Mesothelial cell of epicardium (in vitro differentiated cells): ENCODE results near the gene GTPBP6. TPM values are rescaled to one million over a fixed set of nuclear protein-coding genes. Genes with fewer than 3 reads are reported as not detected.
"Not testable (repeated sequence)": the region's sequence is repeated elsewhere in the genome, so short reads cannot be mapped to it uniquely, and the experiment has no call there.

Experiments
- DNase-seq, 2 experiments: peaks; one replicate each; pipeline ENCODE4 v3.0.0; 2021; ENCODE audit warnings: low spot score in 2 of 2; ENCODE audit not compliant: unreplicated experiment in 2 of 2
- H3K27ac Mint-ChIP-seq: 2 replicates; pipeline ENCODE4 v1.8.0; 2021; ENCODE audit warnings: mixed read lengths
- H3K27me3 Mint-ChIP-seq: 2 replicates; pipeline ENCODE4 v1.8.0; 2021; ENCODE audit warnings: low read depth, mixed read lengths
- H3K36me3 Mint-ChIP-seq: 2 replicates; pipeline ENCODE4 v1.8.0; 2021; ENCODE audit warnings: mixed read lengths
- H3K4me1 Mint-ChIP-seq: 2 replicates; pipeline ENCODE4 v1.8.0; 2021; ENCODE audit warnings: mixed read lengths
- H3K4me3 Mint-ChIP-seq: 2 replicates; pipeline ENCODE4 v1.8.0; 2021; ENCODE audit warnings: mild to moderate bottlenecking, moderate library complexity, mixed read lengths
- H3K9me3 Mint-ChIP-seq: 2 replicates; pipeline ENCODE4 v1.8.0; 2021; ENCODE audit warnings: mixed read lengths
- total RNA-seq: library from RNA; stranded (reverse); gene quantifications from 3 replicates; pipeline ENCODE4 v1.2.1, GENCODE V29; 2021
- TF ChIP-seq, protein P1 (sequence below): fragments of 200-600 bp; sonication (generic); IDR thresholded peaks from one replicate; pipeline ENCODE4 v1.5.0; 2021; ENCODE audit warnings: antibody characterized with exemption; ENCODE audit not compliant: unreplicated experiment

The GTPBP6 gene
- total RNA-seq, 1 donor from 2014 or later = 65.6 TPM

DNA sequence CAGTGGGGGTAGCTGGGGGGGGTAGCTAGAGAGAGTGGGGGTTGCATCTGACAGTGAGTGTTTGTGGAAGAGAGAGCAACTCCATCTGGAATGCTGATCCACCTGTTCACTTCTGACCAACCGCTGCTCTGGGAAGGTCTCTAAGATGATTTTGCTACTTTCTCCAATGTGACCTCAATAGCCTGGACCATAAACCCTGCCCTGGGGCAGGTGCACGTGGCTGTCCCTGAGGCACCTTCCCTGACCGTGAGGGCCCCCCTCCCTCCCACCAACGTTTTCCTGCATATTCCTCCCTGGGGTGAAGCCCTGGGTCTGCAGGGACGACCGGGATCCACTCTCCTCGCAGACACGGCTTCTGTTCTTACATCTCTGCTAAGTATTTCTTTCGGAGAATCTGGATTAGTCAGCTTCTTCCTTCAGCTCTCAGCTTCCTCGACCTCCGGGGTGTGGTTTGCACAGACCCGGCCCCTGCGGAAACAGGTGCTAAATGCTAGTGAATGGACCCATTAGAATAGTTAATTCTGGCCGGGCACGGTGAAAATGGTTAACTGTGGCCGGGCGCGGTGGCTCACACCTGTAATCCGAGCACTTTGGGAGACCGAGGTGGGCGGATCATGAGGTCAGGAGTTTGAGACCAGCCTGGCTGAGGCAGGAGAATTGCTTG, 58.8 kb downstream of the GTPBP6 start:
- Mint-ChIP-seq H3K9me3 (no peaks in the 10 kb centered on the region), H3K36me3 (no peaks in the 10 kb centered on the region), H3K4me1 (peaks cover 19% of the 10 kb centered on the region), H3K27ac (peak overlapping the region; percentile 34), H3K4me3 (no peak overlapping the region), H3K27me3 (no peaks in the 10 kb centered on the region)
- peak in 1 of 2 experiments; percentile 38 for DNase-seq
- TF ChIP-seq, protein P1, sequence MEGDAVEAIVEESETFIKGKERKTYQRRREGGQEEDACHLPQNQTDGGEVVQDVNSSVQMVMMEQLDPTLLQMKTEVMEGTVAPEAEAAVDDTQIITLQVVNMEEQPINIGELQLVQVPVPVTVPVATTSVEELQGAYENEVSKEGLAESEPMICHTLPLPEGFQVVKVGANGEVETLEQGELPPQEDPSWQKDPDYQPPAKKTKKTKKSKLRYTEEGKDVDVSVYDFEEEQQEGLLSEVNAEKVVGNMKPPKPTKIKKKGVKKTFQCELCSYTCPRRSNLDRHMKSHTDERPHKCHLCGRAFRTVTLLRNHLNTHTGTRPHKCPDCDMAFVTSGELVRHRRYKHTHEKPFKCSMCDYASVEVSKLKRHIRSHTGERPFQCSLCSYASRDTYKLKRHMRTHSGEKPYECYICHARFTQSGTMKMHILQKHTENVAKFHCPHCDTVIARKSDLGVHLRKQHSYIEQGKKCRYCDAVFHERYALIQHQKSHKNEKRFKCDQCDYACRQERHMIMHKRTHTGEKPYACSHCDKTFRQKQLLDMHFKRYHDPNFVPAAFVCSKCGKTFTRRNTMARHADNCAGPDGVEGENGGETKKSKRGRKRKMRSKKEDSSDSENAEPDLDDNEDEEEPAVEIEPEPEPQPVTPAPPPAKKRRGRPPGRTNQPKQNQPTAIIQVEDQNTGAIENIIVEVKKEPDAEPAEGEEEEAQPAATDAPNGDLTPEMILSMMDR = no peak

DNA sequence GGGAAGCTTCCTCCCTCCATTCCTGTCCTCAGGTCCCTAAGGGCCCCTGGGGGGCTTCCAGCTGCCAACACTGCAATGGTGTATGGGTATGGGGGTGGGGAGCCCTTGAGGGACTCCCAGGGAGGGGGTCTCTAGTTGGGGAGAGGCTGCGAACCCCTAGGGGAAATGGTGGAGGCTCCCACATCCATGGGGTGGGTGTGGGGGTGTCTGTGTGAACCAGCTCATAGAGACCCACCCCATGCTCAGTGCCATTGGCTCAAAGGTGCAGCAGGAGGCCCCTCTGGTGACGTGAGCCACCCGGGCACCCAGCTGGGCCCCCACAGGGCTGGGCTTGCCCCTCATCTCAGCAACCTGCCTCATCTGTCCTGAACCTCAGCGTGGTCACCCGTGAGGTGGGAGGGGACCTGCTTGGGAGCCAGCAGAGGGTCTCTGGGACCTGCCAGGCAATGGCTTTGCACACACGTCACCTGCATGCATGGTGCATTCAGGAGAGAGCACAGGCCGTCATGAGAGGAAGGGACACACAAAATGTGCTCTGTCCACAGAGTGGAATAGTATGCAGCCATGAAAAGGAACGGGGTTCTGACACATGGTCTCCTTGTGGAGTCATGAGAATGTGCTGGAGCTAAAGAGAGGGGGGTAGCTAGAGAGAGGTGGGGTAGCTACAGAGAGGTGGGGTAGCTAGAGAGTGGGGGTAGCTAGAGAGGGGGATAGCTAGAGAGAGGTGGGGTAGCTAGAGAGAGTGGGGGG, 60.1 kb downstream of the GTPBP6 start:
- TF ChIP-seq, protein P1 = no peak
- no peaks in the 10 kb centered on the region for H3K36me3 Mint-ChIP-seq
- peak in 1 of 2 experiments; percentile 32 for DNase-seq
- H3K27me3 Mint-ChIP-seq = no peaks in the 10 kb centered on the region
- no peaks in the 10 kb centered on the region for H3K9me3 Mint-ChIP-seq
- no peak overlapping the region for H3K27ac Mint-ChIP-seq
- H3K4me1 Mint-ChIP-seq = peaks cover 19% of the 10 kb centered on the region
- no peak overlapping the region for H3K4me3 Mint-ChIP-seq

DNA sequence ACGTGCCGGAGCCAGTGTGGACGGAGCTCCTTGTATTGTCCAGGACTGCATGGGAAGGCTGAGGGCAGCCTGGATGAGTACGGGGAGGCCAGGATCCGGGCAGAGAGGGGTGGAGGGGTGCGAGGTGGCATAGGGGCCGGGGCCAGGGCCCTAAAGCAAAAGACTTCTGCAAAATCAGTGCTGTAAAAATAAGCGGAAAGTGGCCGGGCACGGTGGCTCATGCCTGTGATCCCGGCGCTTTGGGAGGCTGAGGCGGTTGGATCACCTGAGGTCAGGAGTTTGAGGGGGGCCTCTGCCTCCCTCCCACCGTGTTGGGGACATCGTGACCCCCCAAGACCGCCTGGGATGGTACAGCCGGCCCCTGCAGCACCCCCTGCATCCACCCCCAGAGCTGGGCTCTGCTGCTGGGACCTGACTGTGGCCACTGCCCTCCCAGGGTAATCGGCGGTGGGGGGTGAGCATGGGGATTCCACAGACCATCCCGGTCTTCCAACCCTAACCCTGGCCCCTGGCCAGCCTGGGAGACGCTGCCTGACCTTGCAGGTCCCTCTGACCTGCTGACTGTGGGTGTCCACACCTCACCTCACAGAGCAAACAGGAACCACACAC, 60.8 kb downstream of the GTPBP6 start:
- Mint-ChIP-seq H3K4me3 (no peak overlapping the region), H3K4me1 (peaks cover 19% of the 10 kb centered on the region), H3K9me3 (peaks cover 1% of the 10 kb centered on the region), H3K27me3 (no peaks in the 10 kb centered on the region), H3K36me3 (no peaks in the 10 kb centered on the region), H3K27ac (no peak overlapping the region)
- TF ChIP-seq, protein P1 = no peak
- peak in 1 of 2 experiments; percentile 35 for DNase-seq

DNA sequence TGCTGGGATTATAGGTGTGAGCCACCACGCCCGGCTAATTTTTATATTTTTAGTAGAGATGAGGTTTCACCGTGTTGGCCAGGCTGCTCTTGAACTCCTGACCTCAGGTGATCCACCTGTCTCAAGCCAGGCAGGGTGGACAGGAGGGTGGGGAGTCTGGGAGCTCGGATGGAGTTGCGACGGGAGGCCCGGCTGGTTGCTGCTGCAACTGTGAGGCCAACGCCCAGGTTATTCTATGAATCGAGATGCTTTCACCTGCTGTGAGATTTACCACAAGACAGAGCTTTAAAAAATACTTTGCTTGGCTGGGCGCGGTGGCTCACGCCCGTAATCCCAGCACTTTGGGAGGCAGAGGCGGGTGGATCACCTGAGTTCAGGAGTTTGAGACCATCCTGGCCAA, 61.5 kb downstream of the GTPBP6 start:
- H3K27ac Mint-ChIP-seq, H3K36me3 Mint-ChIP-seq, H3K27me3 Mint-ChIP-seq, H3K4me3 Mint-ChIP-seq, DNase-seq, H3K9me3 Mint-ChIP-seq: not testable (repeated sequence)
- H3K4me1 Mint-ChIP-seq = peaks cover 15% of the 10 kb centered on the region

DNA sequence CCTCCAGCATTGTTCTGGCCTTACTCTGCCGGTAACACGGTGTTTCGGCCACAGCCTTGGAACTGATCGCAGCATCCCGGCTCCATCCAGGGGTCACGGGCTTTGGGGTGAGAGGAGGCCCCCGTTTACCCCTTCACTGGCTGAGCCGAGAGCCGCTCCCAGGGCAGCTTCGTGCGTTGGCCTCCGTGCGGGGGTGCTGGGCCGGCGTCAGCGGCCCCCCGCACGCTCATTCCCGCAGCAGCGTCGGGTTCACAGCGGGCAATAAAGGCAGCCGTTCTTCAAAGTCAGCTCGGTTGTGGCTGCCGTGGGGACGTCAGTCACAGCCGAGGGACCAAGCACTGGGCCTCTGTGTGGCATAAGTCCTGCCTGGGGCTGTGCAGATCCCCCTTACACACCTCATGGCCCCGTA, 62.7 kb downstream of the GTPBP6 start:
- no peaks in the 10 kb centered on the region for H3K27me3 Mint-ChIP-seq
- H3K4me3 Mint-ChIP-seq = no peak overlapping the region
- DNase-seq = no peak
- H3K9me3 Mint-ChIP-seq = peaks cover 10% of the 10 kb centered on the region
- H3K27ac Mint-ChIP-seq = no peak overlapping the region
- TF ChIP-seq, protein P1 = no peak
- peaks cover 5% of the 10 kb centered on the region for H3K4me1 Mint-ChIP-seq
- H3K36me3 Mint-ChIP-seq = no peaks in the 10 kb centered on the region

Other genes with a start within 250 kb of the GTPBP6 start
- 34.6 to 37.4 TPM (median 35.0 TPM) in 3 replicates for gene PLCXD1, start 37.4 kb downstream of the GTPBP6 start, total RNA-seq
- gene PPP2R3B, start 68.1 kb upstream of the GTPBP6 start, total RNA-seq = 63.0 to 65.5 TPM (median 65.2 TPM) in 3 replicates